Coronary artery (tissue), 2 donors: Measurements from ENCODE around the gene GNE.

Experiments
- DNase-seq: peaks from one replicate; pipeline ENCODE4 v3.0.0-alpha.2; 2017; ENCODE audit warnings: low spot score
- H3K27ac ChIP-seq, 2 donors: fragments of 200-600 bp; sonication (generic); one replicate each; pipeline ENCODE4 v1.5.1; 2016 to 2019
- H3K4me3 ChIP-seq: fragments of 200-600 bp; sonication (generic); 2 replicates; pipeline ENCODE4 v1.5.1; 2016; ENCODE audit warnings: mild to moderate bottlenecking, moderate library complexity
- CTCF ChIP-seq: fragments of 200-600 bp; sonication (generic); IDR thresholded peaks from one replicate; pipeline ENCODE4 v1.5.1; 2019; ENCODE audit warnings: antibody characterized with exemption

The GNE gene

GRCh38 chr9:36169166-36169565 is 89.1 kb downstream of the GNE start, which contains the start of gene CCIN:
Gene CCIN, plus strand, starts transcription at chr9:36169388. Its CDS starts 115 bp downstream, at chr9:36169503.
- Histone ChIP-seq H3K4me3 (no peak within 1 kb of the TSS), H3K27ac (no peak within 1 kb of the TSS)
- DNase-seq, result no peak
- no peak for TF ChIP-seq CTCF

GRCh38 chr9:36166168-36166927 is 91.9 kb downstream of the GNE start:
- H3K27ac ChIP-seq, result peak overlapping the region; percentile 44 to 79
- H3K4me3 ChIP-seq, result peak overlapping the region; percentile 67
- TF ChIP-seq CTCF, result peak; percentile 86
- DNase-seq, result peak; percentile 86

GRCh38 chr9:36165826-36166167 is 92.5 kb downstream of the GNE start:
- no peak for TF ChIP-seq CTCF
- no peak for DNase-seq
- Histone ChIP-seq H3K27ac (peak overlapping the region; percentile 44 to 79), H3K4me3 (peak overlapping the region; percentile 67)

GRCh38 chr9:36164989-36165388 is 93.3 kb downstream of the GNE start:
- TF ChIP-seq CTCF, result no peak
- H3K4me3 ChIP-seq, result no peak overlapping the region
- no peak for DNase-seq
- H3K27ac ChIP-seq, result peak overlapping the region in 1 of 2 donors; percentile 86
